Spleen (tissue), 7 donors: ENCODE results near the gene MYPOP.

ENCODE experiments used
- POLR2A ChIP-seq, 3 donors: fragments of 450-650 bp; IDR thresholded peaks; one replicate each; pipeline ENCODE4 v1.5.1; 2017; ENCODE audit warnings: antibody characterized with exemption in 3 of 3, mild to moderate bottlenecking in 1 of 3
- POLR2AphosphoS5 ChIP-seq, 3 donors: sonication (generic); formaldehyde crosslinking; IDR thresholded peaks; one replicate each; pipeline ENCODE4 v1.5.1; 2017; ENCODE audit warnings: antibody characterized with exemption in 3 of 3
- TF ChIP-seq, protein P1 (sequence below), 11 experiments: fragments of 200-600 bp in 7 of 11; fragments of 450-650 bp in 4 of 11; sonication (generic) in 4 of 11; IDR thresholded peaks in 8 of 11; conservative IDR thresholded peaks in 3 of 11; 1 replicate in 7 of 11; 2 replicates in 4 of 11; pipeline versions ENCODE4 v1.4.0 to v1.8.0; 2016 to 2021; ENCODE audit warnings: antibody characterized with exemption in 11 of 11, inconsistent platforms in 4 of 11, mild to moderate bottlenecking in 1 of 11
- donor health status: DM: no; HTN: no; CAD: no; lungs with moderate emphysema.
- donor health status: DM: no; HTN: no; CAD: no.
- donor health status: DM: no; HTN: no; CAD: no.

DNA sequence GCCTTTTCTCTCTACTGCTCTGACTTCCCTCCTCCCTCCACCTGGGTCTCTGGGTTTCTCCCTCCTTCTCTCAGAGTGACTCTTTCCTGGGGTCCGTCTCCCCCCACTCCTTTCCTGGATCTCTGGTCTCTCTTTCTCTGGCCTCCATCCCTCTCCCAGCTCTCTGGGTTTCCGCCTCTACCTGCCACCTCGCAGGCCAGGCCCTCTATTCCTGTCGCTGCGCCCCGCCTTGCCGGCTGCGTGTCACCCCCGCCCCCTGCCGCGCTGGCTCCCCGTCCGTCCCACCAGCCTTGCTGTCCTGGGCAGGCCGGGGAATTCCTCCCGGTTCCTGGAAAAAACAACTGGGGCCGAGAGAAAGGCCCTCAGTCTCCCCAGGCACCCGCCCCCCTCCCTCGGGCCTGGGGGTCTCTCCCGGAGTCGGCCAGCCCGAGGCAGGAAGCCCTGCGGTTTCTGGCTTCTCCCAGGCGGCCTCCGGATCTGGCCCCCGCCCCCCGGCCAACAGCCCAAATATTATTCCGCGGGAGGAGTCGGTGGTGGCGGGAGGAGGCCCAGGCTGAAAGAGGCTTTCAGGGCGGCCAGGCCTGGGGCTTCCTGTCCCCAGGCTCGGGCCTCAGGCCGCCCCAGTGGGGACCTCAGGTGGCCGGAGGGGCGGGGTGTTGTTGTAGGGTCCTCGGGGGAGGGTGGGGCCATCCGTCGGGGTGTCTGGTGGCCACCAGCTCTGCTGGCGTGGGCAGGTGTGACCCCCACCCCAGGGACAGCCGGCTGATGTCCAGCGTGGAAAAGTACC lies 25.8 kb downstream of the MYPOP start:
- no peak for TF ChIP-seq POLR2A (IDR thresholded peaks at IDR 0.05)
- TF ChIP-seq, protein P1, sequence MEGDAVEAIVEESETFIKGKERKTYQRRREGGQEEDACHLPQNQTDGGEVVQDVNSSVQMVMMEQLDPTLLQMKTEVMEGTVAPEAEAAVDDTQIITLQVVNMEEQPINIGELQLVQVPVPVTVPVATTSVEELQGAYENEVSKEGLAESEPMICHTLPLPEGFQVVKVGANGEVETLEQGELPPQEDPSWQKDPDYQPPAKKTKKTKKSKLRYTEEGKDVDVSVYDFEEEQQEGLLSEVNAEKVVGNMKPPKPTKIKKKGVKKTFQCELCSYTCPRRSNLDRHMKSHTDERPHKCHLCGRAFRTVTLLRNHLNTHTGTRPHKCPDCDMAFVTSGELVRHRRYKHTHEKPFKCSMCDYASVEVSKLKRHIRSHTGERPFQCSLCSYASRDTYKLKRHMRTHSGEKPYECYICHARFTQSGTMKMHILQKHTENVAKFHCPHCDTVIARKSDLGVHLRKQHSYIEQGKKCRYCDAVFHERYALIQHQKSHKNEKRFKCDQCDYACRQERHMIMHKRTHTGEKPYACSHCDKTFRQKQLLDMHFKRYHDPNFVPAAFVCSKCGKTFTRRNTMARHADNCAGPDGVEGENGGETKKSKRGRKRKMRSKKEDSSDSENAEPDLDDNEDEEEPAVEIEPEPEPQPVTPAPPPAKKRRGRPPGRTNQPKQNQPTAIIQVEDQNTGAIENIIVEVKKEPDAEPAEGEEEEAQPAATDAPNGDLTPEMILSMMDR (IDR thresholded peaks at IDR 0.05 in 8 of 11, conservative IDR thresholded peaks at IDR 0.05 in 3 of 11) = no peak
- TF ChIP-seq POLR2AphosphoS5 (IDR thresholded peaks at IDR 0.05) = peak in 1 of 3 donors; percentile 40
